C1 segment of cervical spinal cord (tissue), 14 donors: Measurements from ENCODE around the gene THNSL1.
"Not testable (repeated sequence)": the region's sequence is repeated elsewhere in the genome, so short reads cannot be mapped to it uniquely, and the experiment has no call there.

Experiments
- DNase-seq, 14 donors: peaks; one replicate each; lab custom pipeline; 2025; lab: John Stamatoyannopoulos, UW

THNSL1 gene

GRCh38 chr10:24998044-24998443 is 18.4 kb upstream of the THNSL1 start:
- no peak for DNase-seq

DNA sequence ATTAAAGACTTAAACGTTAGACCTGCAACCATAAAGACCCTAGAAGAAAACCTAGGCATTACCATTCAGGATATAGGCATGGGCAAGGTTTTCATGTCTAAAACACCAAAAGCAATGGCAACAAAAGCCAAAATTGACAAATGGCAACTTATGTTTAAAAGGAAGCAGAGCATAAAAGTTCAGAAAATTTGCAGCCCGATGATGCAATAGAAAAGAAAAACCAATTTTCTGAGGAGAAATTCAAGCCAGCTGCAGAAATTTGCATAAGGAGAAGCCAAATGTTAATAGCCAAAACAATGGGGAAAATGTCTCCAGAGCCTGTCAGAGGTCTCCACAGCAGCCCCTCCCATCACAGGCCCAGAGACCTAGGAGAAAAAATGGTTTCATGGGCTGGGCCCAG is 4.8 kb upstream of the THNSL1 start:
- not testable (repeated sequence) for DNase-seq

DNA sequence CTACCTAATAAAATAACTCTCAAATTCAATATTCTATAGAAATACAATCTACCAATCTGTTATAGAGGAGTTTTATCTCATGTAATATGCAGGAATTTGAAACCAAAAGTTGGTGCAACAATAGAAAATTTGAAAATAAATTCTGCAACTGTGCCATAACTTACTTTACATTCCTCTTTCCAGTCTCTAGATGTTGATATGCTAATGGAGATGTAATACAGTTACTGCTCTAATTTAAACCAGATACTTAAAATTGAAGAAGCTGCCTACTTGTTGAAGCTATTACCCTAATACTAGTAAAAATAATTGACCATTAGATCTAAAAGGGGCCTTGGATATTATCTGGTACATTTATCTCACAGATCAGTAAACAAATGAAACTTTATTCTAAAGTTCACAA is 1.8 kb upstream of the THNSL1 start:
- no peak for DNase-seq

DNA sequence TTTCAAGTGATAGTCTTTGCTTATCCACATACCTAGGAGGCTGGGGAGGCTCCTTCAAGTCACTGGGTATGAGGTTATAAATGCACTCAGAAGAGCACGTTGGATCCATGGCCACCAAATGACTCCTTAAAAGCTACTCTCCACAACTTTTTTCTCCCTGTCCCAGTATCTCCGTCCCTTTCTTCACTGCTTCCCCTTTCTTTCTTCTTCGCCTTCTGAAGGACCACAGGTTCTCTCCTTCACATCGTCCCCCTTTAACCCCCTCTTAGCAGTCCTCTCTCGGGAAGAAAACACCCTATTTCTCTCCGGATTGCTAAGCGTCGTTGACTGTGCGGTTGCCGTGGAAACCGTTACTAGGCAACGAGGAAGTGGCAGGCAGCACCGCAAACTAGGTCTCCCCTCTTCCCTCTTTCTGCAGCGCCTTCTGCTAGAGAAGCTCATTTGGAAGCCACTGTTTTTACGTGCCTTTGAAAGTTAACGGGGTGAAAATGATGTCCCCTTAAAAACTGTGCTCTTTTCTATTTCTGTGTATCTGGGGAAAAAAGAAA is 510 bp upstream of the THNSL1 start, which contains the start of gene ENKUR:
ENKUR (minus strand) TSS at position 331 of the 548 bp plus-strand sequence; CDS start at position 109, 222 bp downstream.
- peak in 13 of 14 donors; percentile 23 to 96 (median 89) for DNase-seq

- DNase-seq, result peak in 2 of 14 donors; percentile 38 to 69
Measured at GRCh38 chr10:25017154-25017590, 760 bp downstream of the THNSL1 start.

- DNase-seq, result no peak
Measured at GRCh38 chr10:25017661-25018060, 1.2 kb downstream of the THNSL1 start.

DNA sequence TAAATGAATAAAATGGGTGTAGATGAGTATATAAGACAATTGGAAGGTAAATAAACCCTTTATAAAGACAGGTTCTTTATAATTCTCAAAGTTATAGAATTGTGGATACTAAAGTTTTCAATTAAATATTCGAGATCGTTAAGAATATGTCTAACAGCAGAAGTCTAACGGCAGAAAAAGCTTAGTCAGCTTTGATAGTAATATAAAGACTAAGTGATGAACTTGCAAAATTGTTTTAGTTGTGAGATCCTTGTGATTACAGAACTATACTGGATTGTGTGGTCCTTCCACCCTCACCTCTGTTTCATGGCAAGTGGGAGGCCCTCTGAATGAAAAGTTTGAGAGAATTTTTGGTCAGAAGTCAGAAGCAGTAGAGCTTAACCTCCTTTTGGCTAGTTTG is 2.3 kb downstream of the THNSL1 start:
- DNase-seq, result no peak

DNA sequence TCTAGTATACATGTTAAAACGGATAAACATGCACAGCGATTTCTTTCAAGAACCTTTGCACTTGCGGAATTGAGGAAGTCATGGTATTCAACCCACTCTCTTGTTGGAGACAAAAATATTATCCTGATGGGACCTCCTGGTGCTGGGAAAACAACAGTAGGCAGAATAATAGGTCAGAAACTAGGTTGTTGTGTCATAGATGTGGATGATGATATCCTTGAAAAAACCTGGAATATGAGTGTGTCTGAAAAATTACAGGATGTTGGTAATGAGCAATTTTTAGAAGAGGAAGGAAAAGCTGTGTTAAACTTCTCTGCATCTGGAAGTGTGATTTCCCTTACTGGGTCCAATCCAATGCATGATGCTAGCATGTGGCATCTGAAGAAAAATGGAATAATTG is 6.9 kb downstream of the THNSL1 start:
- no peak for DNase-seq

DNA sequence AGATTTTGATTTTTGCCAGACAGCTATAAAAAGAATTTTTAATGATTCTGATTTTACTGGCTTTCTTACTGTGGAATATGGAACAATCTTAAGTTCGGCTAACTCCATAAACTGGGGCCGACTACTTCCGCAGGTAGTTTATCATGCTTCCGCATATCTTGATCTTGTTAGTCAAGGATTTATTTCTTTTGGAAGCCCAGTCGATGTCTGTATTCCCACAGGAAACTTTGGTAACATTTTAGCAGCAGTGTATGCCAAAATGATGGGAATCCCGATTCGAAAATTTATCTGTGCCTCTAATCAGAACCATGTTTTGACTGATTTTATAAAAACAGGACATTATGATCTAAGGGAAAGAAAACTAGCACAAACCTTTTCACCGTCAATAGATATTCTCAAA is 8.1 kb downstream of the THNSL1 start:
- DNase-seq, result no peak

DNA sequence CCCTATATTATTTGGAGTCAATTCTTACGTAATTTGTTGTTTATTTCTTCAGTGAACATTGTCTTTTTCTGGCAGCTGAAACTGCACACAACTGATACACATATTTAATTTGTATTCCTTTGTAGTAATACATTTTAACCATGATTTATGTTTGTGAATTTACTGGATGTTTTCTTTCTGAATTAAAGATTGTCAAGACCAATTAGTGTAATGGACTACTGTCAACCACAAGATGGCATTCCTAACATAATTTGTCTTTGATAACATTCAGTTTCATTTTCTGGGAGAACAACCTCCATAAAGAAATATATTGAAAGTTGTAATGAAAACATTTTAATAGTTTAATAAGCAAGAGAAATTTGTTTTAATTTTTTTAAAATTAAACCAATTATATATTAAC is 10.1 kb downstream of the THNSL1 start:
- DNase-seq, result no peak

- no peak for DNase-seq
Measured at GRCh38 chr10:25028711-25029110, 12.3 kb downstream of the THNSL1 start.

DNA sequence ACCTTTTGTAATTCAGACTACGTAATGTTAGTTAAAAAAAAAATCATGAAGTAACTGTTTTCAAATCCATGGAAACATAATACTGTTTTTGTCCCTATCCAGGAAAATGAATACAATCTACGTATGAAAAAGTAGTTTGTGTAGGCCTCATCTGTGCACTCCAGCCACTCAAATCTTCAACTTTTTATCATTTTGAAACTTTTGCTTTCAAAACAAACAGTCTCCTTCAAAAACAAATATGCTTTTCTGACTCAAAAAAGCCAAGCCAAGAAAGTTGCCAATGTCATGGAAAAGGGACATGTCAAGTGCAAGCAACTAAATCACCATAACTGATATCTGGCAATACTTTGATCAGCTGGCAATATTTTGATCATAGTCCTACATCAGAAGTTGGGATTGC is 13.1 kb downstream of the THNSL1 start:
- DNase-seq, result no peak

DNA sequence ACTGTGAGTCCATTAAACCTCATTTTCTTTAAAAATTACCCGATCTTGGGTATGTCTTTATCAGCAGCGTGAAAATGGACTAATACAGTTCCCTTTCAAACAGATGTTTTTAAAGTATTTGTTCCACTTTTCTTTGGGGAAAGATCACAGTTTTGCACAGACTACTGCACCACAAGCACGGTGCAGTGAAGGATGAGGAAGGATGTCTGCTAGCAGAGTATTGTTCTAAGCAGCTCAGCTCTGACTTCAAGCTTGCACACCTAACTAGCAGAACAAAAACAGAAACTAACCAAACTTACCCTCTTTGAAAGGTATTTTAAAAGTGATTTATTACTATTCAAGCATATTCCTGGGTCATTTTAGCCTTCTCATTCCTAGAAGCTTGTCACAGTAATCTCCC is 20.0 kb downstream of the THNSL1 start:
- no peak for DNase-seq

- DNase-seq, result no peak
Measured at GRCh38 chr10:25038325-25038724, 21.9 kb downstream of the THNSL1 start.

- no peak for DNase-seq
Measured at GRCh38 chr10:25039531-25039930, 23.1 kb downstream of the THNSL1 start.

DNA sequence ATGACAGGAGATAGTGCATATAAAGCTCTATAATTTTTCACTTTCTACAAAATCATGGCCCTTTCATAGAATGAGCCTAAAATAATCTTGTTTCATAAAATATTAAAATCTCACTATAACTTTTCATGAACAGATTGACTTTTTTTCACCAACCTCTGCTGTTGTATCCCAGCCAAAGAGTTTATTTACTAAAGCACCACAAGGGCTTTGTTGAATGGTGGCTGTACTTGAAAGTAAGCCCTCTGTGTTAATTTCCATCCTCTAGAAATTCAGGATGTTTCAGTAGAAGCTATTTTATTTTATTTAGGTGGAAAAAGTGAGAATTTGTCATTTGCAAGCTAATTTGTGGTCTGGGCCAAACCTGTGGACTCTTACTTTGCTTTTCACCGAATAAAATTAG is 30.2 kb downstream of the THNSL1 start:
- DNase-seq, result no peak

DNA sequence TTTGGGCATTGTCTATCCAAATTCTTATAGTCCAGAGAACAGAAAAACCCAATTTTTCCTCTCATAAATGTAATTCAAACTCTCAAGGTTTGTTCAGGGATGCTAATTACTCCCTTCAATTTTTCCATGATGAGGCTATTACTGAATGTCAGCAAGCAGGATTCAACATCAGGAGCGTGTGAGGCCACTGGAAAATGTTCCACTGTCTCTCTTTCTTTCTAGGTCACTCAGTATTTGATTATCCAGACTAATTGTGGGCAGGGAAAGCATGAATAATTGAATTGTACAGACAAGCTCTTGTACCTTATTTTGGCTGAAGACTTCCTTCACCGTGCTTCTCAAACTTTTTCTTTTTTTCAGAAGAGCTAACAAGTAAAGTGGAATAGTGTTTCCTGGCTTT is 30.7 kb downstream of the THNSL1 start:
- no peak for DNase-seq

DNA sequence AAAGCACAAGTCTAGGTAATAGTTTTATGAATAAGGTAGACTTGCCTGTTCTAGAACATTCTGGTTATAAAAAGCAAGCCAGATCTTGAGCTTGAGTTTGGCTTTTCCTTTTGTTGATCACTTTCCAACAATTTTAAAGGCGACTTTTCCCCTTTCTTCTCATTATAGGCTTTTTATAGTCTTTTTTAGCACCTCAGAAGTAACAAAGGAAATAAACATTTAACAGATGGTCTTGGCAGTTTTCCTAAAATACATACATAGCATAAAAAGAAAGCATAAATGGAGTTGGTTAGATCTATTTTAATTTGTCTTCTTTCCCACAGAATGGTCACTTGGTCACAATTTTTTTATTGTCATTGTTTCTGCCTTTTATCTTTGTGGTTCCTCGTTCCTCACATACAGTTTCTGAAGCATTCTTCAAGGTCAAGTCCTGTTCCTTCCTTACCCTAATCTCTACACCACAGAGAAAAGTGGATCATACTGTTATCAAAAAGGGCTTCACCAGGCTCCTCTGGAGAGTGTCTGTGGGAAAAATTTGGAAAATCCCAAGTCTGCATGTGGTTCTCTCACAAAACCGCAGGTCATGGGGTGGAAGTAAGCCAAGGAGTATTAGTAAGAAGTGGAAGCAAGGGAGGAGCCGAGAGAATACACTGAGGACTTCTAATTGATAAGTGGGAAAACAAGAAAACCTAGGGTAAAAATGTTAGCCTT is 31.3 kb downstream of the THNSL1 start:
- no peak for DNase-seq

DNA sequence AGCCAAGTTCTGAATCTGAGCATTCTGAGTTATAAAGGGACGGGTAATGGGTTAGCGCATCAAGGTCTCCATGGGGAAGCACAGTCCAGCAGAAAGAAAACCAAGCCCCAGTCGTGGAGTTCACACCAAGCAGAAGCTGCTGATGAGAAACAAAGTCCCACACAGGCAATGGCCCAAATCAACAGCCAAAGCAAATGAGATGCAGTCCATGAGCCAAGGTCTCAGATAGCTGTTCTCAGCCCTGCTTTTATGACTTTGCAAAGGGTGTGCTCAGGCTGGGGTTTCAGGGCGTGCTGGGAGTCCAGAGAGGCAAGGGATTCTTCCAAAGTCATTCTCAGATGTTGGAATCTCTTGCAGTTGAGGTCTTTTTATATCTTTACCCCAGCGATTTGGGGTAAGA is 32.0 kb downstream of the THNSL1 start:
- DNase-seq, result peak in 3 of 14 donors; percentile 4 to 16 (median 8)

- no peak for DNase-seq
Measured at GRCh38 chr10:25049966-25050365, 33.6 kb downstream of the THNSL1 start.

DNA sequence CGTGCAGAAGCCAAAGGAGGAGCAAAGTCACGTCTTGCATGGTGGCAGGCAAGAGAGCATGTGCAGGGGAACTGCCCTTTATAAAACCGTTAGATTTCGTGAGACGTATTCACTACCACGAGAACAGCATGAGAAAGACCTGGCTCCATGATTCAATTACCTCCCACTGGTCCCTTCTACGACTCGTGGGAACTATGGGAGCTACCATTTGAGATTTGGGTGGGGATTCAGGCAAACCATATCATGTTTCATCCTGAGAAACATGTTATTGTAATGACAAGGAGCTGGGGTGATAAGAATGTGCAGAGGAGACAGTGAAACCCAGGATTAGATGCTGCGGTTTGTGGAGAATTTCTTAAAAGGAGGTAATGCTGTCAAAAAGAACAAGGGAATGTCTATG is 34.0 kb downstream of the THNSL1 start:
- no peak for DNase-seq

DNA sequence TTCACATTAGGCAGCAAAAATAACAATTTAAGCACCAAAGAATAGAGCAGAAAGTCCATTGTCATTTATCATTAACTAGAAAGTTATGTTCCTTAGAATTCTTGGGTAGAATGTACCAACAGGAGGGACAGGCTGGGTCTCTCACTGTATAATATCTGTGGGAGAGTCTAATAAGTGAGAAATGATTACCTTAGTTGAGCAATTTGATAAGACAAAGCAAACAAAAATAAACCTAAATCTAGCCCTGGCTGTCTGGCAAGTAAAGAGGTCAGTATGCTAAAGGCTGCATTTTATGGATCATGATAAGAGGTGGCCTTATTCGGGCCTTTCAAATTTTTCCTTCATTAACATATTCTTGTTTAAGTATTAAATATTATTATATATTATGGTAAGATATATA is 35.6 kb downstream of the THNSL1 start:
- DNase-seq, result no peak

DNA sequence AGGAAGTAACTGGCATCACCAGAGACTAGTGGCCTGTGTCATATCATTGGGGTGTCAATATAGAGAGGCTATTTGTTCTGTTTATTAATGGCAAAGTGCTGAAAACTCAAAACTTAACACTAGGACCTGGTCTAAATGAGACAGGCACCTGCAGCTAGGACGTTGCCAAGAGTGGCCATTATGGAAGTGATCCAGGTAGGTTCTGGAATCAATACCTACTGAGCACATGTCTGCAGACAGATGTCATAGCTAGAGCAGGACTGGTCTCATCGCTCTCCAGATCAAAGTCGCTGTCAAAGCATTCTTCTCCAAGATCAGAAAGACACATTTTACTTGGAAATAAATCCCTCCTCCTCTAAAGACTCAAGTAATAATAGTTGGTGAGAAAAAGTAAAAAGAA is 40.3 kb downstream of the THNSL1 start:
- no peak for DNase-seq

DNA sequence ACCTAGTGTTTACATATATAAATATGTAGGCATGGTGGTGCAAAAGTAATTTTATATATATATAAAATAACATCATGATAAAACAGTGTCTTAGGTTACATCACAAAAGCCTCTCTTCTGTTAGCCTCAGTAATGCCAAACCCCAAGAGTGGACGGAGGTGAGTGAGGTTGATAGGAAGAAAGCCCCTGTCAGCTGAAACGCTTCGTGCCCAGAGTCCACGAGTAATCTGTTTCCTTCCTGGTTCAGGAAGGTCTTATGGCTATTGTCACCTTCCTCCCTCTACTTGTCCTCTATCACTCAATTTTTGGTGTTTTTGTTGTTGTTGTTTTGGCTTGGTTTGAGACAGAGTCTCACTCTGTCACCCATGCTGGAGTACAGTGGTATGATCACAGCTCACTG is 41.5 kb downstream of the THNSL1 start:
- DNase-seq, result no peak
